T follicular helper cell (primary cell): ENCODE data around the gene PPM1H.
"Not testable (repeated sequence)": the region's sequence is repeated elsewhere in the genome, so short reads cannot be mapped to it uniquely, and the experiment has no call there.

Experiments
- DNase-seq: peaks from one replicate; pipeline ENCODE4 v3.0.0-alpha.2; 2020; ENCODE audit warnings: low read depth

Gene PPM1H

GRCh38 chr12:62908674-62909073 is 26.3 kb downstream of the PPM1H start:
- no peak for DNase-seq

- no peak for DNase-seq
Observed at GRCh38 chr12:62907561-62907960, 27.4 kb downstream of the PPM1H start.

GRCh38 chr12:62907078-62907477 is 27.9 kb downstream of the PPM1H start:
- DNase-seq: no peak

- no peak for DNase-seq
Observed at GRCh38 chr12:62903151-62903550, 31.8 kb downstream of the PPM1H start.

GRCh38 chr12:62900686-62901272 is 34.2 kb downstream of the PPM1H start:
- no peak for DNase-seq

- no peak for DNase-seq
Observed at GRCh38 chr12:62899568-62900390, 35.2 kb downstream of the PPM1H start.

- DNase-seq: no peak
Observed at GRCh38 chr12:62898526-62898925, 36.4 kb downstream of the PPM1H start.

GRCh38 chr12:62895351-62895877 is 39.5 kb downstream of the PPM1H start:
- no peak for DNase-seq

- DNase-seq: no peak
Observed at GRCh38 chr12:62893276-62893675, 41.7 kb downstream of the PPM1H start.

- DNase-seq: no peak
Observed at GRCh38 chr12:62891805-62892549, 43.0 kb downstream of the PPM1H start.

- DNase-seq: no peak
Observed at GRCh38 chr12:62888454-62889110, 46.4 kb downstream of the PPM1H start.

GRCh38 chr12:62886796-62887195 is 48.2 kb downstream of the PPM1H start:
- no peak for DNase-seq

GRCh38 chr12:62885242-62885641 is 49.7 kb downstream of the PPM1H start:
- no peak for DNase-seq

- not testable (repeated sequence) for DNase-seq
Observed at GRCh38 chr12:62884832-62885231, 50.1 kb downstream of the PPM1H start.

- no peak for DNase-seq
Observed at GRCh38 chr12:62882696-62883095, 52.3 kb downstream of the PPM1H start.

GRCh38 chr12:62882140-62882539 is 52.8 kb downstream of the PPM1H start:
- no peak for DNase-seq

GRCh38 chr12:62879691-62880090 is 55.3 kb downstream of the PPM1H start:
- DNase-seq: no peak

- not testable (repeated sequence) for DNase-seq
Observed at GRCh38 chr12:62879228-62879627, 55.7 kb downstream of the PPM1H start.

- no peak for DNase-seq
Observed at GRCh38 chr12:62878211-62878610, 56.7 kb downstream of the PPM1H start.

- DNase-seq: no peak
Observed at GRCh38 chr12:62876938-62877548, 57.9 kb downstream of the PPM1H start.

GRCh38 chr12:62873826-62874448 is 61.0 kb downstream of the PPM1H start:
- DNase-seq: no peak
